IgD-negative memory B cell (primary cell): Measurements from ENCODE around the gene MOCS2. TPM values are rescaled to one million over a fixed set of nuclear protein-coding genes. Genes with fewer than 3 reads are reported as not detected.

Experiments used
- H3K27ac Mint-ChIP-seq, 3 donors: one replicate each; pipeline ENCODE4 v1.8.0; 2020 to 2022; ENCODE audit warnings: mild to moderate bottlenecking in 3 of 3, mixed read lengths in 3 of 3, moderate library complexity in 1 of 3
- H3K27me3 Mint-ChIP-seq: one replicate; pipeline ENCODE4 v1.8.0; 2021; ENCODE audit warnings: mixed read lengths
- H3K36me3 Mint-ChIP-seq: one replicate; pipeline ENCODE4 v1.8.0; 2020; ENCODE audit warnings: mild to moderate bottlenecking, mixed read lengths
- H3K4me1 Mint-ChIP-seq, 3 donors: one replicate each; pipeline ENCODE4 v1.8.0; 2020 to 2022; ENCODE audit warnings: mixed read lengths in 3 of 3, mild to moderate bottlenecking in 1 of 3
- H3K4me3 Mint-ChIP-seq, 4 donors: one replicate each; pipeline ENCODE4 v1.8.0; 2020 to 2022; ENCODE audit warnings: mild to moderate bottlenecking in 4 of 4, mixed read lengths in 4 of 4, moderate library complexity in 3 of 4
- H3K9me3 Mint-ChIP-seq, 3 donors: one replicate each; pipeline ENCODE4 v1.8.0; 2020 to 2021; ENCODE audit warnings: mixed read lengths in 3 of 3, mild to moderate bottlenecking in 1 of 3
- polyA plus RNA-seq: library from polyadenylated mRNA; unstranded; fragments of 300-500 nt; fragmentation: Illumina TruSeq; gene quantifications from one replicate; pipeline ENCODE4 v1.2.3, GENCODE V29; 2021

MOCS2 gene
- polyA plus RNA-seq, 1 donor from 2014 or later, result 34.0 TPM

DNA sequence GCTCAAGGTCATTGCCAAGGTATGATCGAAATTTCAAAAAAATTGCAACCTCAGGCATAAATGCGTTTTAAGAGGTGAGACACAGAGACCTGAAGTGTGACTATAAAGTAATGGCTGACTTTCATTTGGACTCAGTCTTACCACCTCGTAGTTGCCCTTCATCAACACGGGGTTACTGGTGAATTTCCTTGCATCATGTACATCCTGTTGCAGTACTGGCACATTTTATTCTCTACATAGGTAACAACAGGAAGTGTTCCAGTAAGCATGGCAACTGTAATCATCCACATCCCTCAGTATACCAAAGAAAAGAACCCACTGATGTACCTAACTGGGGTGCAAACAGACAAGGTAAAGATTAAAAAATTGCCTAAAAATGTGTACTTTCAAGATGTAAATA lies 29.3 kb downstream of the MOCS2 start:
- H3K36me3 Mint-ChIP-seq, result no peaks in the 10 kb centered on the region
- no peak overlapping the region for H3K4me3 Mint-ChIP-seq
- peaks cover 14% of the 10 kb centered on the region for H3K27me3 Mint-ChIP-seq
- H3K4me1 Mint-ChIP-seq, result peaks cover 0 to 2% (median 0%) of the 10 kb centered on the region in 3 donors
- H3K9me3 Mint-ChIP-seq, result no peaks in the 10 kb centered on the region
- H3K27ac Mint-ChIP-seq, result no peak overlapping the region

DNA sequence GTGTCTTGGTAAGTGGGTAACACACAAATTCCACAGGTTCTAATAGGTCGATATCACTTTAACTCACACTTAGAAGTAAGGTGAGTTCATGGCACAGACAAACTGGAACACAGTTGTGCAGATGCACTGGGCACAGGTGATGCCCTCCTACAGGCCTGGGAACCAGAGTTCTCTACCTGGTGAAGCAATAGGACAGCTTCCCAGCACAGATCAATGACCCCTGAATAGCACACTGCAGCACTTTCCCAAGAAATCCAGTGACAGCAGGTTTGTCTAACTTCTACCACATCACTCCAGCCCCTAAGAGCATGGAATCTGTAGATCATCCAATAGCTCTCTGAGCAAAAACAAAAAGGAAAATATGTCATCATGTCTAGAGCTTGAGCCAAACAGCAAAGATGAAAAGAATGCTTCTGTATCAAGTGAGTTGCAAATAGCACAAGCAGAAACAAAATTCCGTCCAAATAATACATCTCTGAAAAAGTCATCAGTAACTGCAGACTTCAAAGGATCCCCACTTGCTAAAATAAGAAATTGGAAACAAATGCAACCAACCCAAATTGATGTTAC lies 33.5 kb downstream of the MOCS2 start:
- Mint-ChIP-seq H3K9me3 (no peaks in the 10 kb centered on the region), H3K27ac (no peak overlapping the region), H3K4me1 (no peaks in the 10 kb centered on the region), H3K27me3 (peaks cover 8% of the 10 kb centered on the region), H3K4me3 (no peak overlapping the region), H3K36me3 (no peaks in the 10 kb centered on the region)

DNA sequence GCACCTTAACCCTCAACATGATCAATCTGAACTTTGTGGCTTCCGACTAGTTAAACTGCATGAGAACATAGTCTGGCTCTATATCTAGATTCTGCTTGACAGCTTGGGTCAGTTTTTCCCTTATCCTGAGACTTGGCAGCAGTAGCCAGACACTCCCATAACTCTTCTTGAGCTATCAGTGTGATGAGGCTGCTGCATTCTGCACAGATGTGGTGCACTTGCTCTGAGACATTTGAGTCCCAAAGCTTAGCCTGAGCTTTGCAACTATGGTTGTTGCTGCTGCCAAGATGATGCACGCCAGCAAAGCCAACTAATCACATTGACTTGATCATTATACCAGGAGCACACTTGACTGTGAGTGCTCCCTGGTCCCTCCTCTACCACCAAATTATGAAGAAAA lies 36.2 kb downstream of the MOCS2 start:
- Mint-ChIP-seq H3K9me3 (no peaks in the 10 kb centered on the region), H3K4me1 (no peaks in the 10 kb centered on the region), H3K4me3 (no peak overlapping the region), H3K27ac (no peak overlapping the region), H3K27me3 (peaks cover 3% of the 10 kb centered on the region), H3K36me3 (no peaks in the 10 kb centered on the region)

DNA sequence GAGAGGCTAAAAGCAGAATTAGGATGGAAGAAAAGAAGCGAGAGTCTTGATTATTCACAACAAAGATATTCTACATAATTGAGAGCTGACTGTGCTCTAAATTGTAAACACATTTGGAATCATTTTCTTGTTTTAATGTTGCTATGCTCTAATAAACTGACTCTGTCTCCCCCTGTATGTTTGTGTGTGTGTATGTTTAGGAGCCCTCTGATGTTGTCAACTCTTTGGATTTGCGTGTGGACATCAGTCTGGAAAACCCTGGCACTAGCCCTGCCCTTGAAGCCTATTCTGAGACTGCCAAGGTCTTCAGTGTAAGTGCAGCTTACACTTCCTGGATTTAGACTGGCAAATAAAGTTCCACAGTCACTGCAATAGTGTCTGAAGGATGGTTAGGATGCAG lies 37.8 kb downstream of the MOCS2 start:
- Mint-ChIP-seq H3K36me3 (no peaks in the 10 kb centered on the region), H3K9me3 (no peaks in the 10 kb centered on the region), H3K27me3 (no peaks in the 10 kb centered on the region), H3K4me1 (no peaks in the 10 kb centered on the region), H3K27ac (no peak overlapping the region), H3K4me3 (no peak overlapping the region)

DNA sequence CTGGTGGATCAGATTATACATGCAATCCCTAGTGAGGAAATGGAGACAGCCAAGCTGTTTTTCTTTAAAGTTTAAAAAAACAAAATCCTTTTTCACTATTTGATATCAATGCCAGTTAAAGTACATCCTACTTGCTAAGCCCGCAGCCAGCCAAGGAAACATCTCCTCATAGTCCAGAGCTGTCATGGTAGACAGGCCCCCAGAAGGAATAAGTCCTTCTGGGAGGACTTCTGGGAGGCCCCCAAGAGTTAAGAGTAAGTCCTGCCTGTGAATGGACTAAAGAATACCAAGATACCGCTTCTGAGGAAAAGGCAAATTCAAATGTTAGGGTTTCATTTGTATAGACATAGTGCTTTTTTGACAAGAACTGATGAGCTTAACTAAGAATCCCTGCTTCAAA lies 38.3 kb downstream of the MOCS2 start:
- Mint-ChIP-seq H3K27me3 (no peaks in the 10 kb centered on the region), H3K36me3 (no peaks in the 10 kb centered on the region), H3K4me3 (no peak overlapping the region), H3K4me1 (no peaks in the 10 kb centered on the region), H3K9me3 (no peaks in the 10 kb centered on the region), H3K27ac (no peak overlapping the region)

DNA sequence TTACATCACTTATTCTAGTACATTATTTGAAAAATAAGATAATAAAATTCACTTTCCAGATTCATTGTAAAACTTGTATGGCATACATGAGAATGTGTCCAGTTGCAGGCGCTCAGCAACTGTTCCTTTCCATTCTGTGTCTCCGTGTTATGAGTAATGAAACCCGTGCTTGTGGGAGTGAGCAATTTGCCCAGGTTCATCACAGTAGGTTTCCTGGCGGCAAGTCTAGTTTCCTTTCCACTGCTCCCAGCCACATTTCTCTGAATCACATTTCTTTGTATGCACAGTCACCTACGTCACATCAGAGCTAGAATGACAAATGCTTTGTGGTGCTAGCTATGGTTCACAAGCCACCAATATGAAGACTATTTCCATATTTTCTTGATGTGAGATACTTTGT lies 39.9 kb downstream of the MOCS2 start:
- H3K27me3 Mint-ChIP-seq, result peaks cover 4% of the 10 kb centered on the region
- no peak overlapping the region for H3K4me3 Mint-ChIP-seq
- H3K4me1 Mint-ChIP-seq, result no peaks in the 10 kb centered on the region
- no peaks in the 10 kb centered on the region for H3K9me3 Mint-ChIP-seq
- no peak overlapping the region for H3K27ac Mint-ChIP-seq
- no peaks in the 10 kb centered on the region for H3K36me3 Mint-ChIP-seq

DNA sequence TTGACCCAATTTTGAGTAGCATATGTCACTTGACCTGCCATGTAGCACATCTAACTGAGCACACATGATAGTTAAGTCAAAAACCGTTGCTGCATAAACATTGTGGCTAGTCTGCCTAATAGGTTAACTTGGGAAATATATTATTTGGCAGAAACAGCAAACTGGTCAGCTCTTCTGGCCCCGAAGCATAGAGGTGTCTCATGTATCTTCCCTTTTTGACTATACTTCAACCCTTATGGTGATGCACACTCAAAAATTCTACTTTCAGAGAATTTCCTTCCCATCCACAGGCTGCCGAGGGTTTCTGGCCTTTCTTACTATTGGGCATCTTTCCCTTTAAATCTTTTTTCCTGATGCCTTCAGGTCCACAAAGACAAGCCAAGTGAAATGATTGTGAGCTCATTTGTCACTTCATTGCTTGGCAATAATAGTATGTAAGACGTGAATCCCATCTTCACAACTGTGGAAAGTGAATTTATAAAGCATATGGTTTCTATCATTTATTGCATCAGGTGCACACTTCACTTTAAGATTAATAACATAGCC lies 41.2 kb downstream of the MOCS2 start:
- H3K4me1 Mint-ChIP-seq, result no peaks in the 10 kb centered on the region
- no peaks in the 10 kb centered on the region for H3K36me3 Mint-ChIP-seq
- no peaks in the 10 kb centered on the region for H3K9me3 Mint-ChIP-seq
- no peak overlapping the region for H3K27ac Mint-ChIP-seq
- H3K27me3 Mint-ChIP-seq, result peaks cover 4% of the 10 kb centered on the region
- no peak overlapping the region for H3K4me3 Mint-ChIP-seq

DNA sequence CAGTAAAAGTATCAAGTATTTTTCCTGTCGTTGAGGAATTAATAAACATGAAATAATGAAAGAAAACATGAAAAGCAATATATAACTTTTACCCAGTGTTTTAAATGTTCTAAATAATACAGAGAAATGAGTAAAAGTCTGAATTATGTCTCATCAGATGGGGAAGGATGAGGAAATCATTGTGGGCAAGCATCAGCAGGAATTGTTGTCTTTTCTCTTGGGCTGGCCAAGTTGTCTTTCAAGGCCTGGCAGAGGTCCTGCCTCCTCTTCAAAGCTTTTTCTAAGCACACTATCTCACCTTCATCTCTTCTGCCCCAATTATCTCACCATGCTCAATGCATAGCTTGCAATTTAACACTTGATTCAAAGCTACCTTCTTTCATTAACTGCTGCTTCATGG lies 41.9 kb downstream of the MOCS2 start:
- Mint-ChIP-seq H3K27me3 (peaks cover 4% of the 10 kb centered on the region), H3K27ac (no peak overlapping the region), H3K4me1 (no peaks in the 10 kb centered on the region), H3K36me3 (no peaks in the 10 kb centered on the region), H3K4me3 (no peak overlapping the region), H3K9me3 (no peaks in the 10 kb centered on the region)

DNA sequence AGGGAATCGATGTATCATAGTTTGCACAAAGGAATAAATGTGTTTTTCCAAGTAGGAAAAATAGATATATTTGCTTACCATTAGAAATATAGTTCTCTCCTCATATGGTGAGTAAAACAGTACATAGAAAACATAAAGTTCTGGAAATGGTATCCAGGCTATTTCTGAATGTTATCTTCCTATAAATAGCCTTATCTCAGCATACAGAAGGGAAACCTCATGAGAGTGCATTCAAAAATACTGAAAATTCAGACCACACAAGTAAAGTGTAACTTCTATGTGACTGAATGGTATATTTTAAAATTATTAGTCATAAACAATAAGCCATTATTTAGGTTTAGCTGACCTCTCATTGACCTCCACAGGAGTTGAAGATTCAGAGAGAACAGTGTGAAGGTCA lies 43.5 kb downstream of the MOCS2 start:
- Mint-ChIP-seq H3K27ac (no peak overlapping the region), H3K4me3 (no peak overlapping the region), H3K9me3 (no peaks in the 10 kb centered on the region), H3K4me1 (no peaks in the 10 kb centered on the region), H3K36me3 (no peaks in the 10 kb centered on the region), H3K27me3 (peaks cover 5% of the 10 kb centered on the region)

DNA sequence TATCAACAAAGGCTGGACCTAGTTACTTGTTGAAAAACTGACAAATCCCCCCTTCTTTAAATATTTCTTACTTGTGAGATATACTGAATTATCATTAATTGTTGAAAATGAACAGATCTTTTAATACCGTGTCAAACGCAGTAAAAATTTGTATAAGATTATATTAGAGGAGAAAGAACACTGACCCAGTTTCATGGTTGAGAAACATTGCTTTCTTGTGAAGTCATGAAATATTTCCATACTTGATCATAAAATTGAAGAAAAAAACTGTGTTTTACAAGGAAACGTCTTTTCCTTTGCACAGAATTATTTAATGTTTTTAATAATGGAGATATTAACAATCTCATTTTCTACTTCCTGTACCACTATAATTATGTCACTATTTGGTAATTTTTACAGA lies 45.8 kb downstream of the MOCS2 start:
- no peaks in the 10 kb centered on the region for H3K9me3 Mint-ChIP-seq
- H3K4me3 Mint-ChIP-seq, result no peak overlapping the region
- peaks cover 7% of the 10 kb centered on the region for H3K27me3 Mint-ChIP-seq
- no peaks in the 10 kb centered on the region for H3K4me1 Mint-ChIP-seq
- H3K36me3 Mint-ChIP-seq, result no peaks in the 10 kb centered on the region
- no peak overlapping the region for H3K27ac Mint-ChIP-seq

DNA sequence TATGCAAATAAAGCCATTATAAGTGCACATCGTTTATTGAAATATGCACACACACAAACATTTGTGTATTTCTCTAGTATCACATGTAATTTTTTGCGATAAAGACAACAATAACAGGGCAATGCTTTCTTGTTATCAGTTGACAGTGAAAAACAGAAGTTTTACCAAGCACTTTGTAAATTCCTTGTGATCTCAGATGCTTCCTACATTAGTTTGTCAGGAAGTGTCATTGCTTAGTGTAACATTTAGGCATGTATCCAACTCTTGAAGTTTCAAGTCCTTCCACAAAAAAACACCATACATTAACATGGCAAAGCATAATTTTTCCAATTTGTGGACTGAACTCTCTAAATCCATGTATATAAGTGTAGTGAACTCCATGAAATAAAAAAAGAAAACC lies 46.4 kb downstream of the MOCS2 start:
- H3K9me3 Mint-ChIP-seq, result no peaks in the 10 kb centered on the region
- H3K4me1 Mint-ChIP-seq, result no peaks in the 10 kb centered on the region
- peaks cover 7% of the 10 kb centered on the region for H3K27me3 Mint-ChIP-seq
- H3K36me3 Mint-ChIP-seq, result no peaks in the 10 kb centered on the region
- no peak overlapping the region for H3K27ac Mint-ChIP-seq
- no peak overlapping the region for H3K4me3 Mint-ChIP-seq

DNA sequence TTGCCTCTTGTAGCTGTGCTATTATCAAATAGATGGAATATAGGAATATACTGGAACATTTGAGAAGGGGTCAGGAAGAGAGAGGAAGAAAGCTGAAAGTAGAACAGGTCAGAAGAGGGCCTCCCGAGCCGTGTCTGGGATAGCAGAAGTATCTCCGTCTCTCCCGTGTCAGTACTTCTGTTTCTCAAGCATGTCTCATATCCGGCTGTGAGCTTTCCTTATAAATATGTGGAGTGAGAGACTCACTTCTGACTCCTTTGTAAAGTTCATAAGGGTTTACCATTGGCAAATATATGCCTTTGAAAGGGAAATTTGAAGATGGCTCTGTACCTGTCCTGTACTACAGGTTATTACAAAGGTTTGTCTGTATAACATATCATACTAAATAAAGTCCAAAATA lies 50.3 kb downstream of the MOCS2 start:
- Mint-ChIP-seq H3K9me3 (no peaks in the 10 kb centered on the region), H3K4me3 (no peak overlapping the region), H3K4me1 (no peaks in the 10 kb centered on the region), H3K27ac (no peak overlapping the region), H3K36me3 (no peaks in the 10 kb centered on the region), H3K27me3 (peaks cover 3% of the 10 kb centered on the region)

DNA sequence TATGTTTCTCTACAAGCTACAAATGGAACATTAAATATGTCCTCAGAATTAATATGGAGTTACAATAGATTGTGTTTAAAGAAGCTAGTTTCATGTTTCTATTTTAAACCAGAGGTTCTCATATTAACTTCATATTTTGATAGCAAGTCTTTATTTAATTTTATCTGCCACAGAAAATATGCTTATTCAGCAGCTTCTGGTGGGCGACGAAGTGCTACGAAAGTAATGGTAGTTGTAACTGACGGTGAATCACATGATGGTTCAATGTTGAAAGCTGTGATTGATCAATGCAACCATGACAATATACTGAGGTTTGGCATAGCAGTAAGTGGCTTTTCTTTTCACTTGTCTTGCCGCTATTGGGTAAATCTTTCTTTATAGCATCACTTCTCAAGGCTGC lies 54.2 kb downstream of the MOCS2 start:
- no peak overlapping the region for H3K27ac Mint-ChIP-seq
- no peaks in the 10 kb centered on the region for H3K36me3 Mint-ChIP-seq
- H3K4me3 Mint-ChIP-seq, result no peak overlapping the region
- peaks cover 2% of the 10 kb centered on the region for H3K27me3 Mint-ChIP-seq
- no peaks in the 10 kb centered on the region for H3K4me1 Mint-ChIP-seq
- H3K9me3 Mint-ChIP-seq, result no peaks in the 10 kb centered on the region

DNA sequence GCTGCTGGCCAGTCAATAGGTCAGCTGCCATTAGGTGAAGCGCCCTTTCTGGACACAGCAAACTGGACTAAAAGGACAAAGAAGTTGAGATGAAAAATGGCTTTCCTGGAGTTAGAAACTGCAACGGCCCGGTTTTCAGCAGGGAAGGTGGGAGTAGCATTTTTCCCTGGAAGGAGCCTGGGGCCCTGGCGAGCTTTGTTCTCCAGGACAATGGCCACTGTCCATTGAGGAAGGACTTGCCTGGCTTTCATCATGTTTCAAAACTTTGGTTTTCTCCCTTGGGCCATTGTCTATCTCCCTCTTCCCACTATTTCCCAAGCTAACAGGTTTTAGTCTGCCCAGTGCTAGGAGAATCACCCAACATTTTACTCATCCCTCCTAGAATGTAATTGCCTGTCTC lies 56.2 kb downstream of the MOCS2 start:
- H3K4me3 Mint-ChIP-seq, result no peak overlapping the region
- peaks cover 2% of the 10 kb centered on the region for H3K27me3 Mint-ChIP-seq
- H3K27ac Mint-ChIP-seq, result no peak overlapping the region
- no peaks in the 10 kb centered on the region for H3K36me3 Mint-ChIP-seq
- H3K4me1 Mint-ChIP-seq, result no peaks in the 10 kb centered on the region
- H3K9me3 Mint-ChIP-seq, result no peaks in the 10 kb centered on the region

DNA sequence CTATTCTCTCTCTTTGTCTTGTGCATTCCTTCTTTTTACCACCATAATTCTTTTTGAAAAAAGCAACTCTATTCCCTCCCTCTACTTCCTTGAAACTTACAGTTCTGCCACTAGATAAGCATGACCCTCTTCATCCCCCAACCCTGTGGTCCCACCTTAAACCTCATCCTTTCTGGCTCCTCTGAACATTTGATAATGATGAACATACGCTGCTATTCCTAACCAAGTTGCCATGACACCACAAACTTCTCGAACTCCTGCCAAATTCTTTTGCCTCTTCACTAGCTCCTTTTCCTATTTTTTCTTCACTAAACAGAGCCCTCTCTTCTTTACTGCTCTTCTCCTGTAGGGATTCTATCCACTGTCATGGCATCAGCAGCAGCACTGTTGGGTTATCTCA lies 57.1 kb downstream of the MOCS2 start:
- no peaks in the 10 kb centered on the region for H3K4me1 Mint-ChIP-seq
- H3K9me3 Mint-ChIP-seq, result no peaks in the 10 kb centered on the region
- H3K27ac Mint-ChIP-seq, result no peak overlapping the region
- H3K36me3 Mint-ChIP-seq, result no peaks in the 10 kb centered on the region
- peaks cover 5% of the 10 kb centered on the region for H3K27me3 Mint-ChIP-seq
- H3K4me3 Mint-ChIP-seq, result no peak overlapping the region

DNA sequence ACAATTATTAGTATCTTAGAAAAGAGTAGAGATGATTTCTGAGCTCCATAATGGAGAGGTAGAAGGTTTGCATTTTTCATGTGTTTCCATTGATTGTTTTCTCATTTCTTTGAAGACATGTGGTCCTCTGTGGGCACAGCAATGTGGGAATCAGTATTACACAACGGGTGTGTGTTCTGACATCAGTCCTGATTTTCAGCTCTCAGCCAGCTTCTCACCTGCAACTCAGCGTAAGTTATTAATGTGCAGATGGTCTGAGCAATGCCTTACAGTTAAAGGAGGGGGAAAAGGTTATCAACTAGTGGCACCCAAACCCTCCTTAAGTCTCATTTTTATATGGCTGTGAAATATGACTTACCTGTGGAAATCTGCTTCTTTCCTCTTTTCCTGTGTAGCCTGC lies 61.3 kb downstream of the MOCS2 start:
- Mint-ChIP-seq H3K9me3 (peaks cover 0 to 1% (median 0%) of the 10 kb centered on the region in 3 donors), H3K4me3 (no peak overlapping the region), H3K27ac (no peak overlapping the region), H3K27me3 (peaks cover 11% of the 10 kb centered on the region), H3K4me1 (no peaks in the 10 kb centered on the region), H3K36me3 (no peaks in the 10 kb centered on the region)
